D341Med (cell line): ENCODE results near the gene RAB5IF.
A peak's percentile ranks its signal among the peaks of the same experiment; 100 is the strongest.
"Not testable (repeated sequence)": the region's sequence is repeated elsewhere in the genome, so short reads cannot be mapped to it uniquely, and the experiment has no call there.

Source experiments
- DNase-seq: peaks from one replicate; pipeline ENCODE4 v3.0.0; 2012; ENCODE audit warnings: low spot score

RAB5IF gene, protein sequence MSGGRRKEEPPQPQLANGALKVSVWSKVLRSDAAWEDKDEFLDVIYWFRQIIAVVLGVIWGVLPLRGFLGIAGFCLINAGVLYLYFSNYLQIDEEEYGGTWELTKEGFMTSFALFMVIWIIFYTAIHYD

DNA sequence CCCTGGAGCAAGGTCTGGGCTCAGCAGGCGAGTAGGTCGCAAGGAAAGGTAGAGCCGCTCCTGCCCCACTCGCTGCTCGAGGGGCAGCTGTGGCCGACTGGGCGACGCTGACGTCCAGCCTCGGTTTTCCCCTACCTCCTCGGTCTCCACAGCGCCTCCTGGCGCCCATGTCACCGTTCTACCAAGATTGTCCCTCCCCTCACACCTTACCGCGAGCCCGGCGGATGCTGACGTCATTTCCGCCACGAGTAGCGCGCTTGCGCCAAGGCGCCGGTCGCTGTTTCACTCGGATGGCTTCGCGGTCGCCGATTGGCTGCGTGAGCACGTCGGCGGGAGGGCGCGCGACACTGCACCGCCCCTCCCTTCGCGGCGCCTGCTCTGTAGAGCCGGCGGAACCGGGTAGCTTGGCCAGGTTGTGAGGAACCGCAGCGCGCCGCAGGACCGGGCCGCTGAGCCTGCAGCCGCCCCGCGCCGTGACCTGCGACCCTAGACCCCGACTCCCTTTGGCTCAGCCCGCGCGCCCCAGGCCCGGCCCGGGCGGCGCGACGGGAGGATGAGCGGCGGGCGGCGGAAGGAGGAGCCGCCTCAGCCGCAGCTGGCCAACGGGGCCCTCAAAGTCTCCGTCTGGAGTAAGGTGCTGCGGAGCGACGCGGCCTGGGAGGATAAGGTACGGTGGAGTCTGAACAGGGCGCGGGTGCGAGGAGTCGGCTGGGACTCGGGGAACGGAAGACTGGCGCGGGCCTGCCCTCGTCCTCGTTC lies at the start of gene RAB5IF:
Gene RAB5IF, plus strand, starts transcription at position 381 of the 759 bp plus-strand sequence. Its CDS starts 173 bp downstream, at position 554.
- peak; percentile 98 for DNase-seq

DNA sequence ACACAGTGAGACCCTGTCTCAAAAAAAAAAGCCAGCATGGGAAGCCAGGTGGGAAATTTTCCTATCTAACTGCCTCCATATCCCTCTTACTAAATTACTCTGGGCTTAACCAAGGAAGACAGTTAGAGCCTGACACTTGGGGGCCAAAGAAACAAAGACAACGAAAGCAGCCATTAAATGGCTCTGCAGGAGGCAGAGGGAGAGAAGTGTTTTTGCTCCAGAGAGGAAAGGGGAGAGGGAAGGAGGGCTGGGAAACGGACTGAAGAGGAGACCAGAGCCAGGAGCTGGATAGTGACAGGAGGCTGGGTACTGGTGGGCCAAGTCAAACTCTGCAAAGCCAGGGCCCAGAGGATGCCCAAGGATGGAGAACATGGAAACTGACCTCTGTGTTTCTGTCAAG lies 42.9 kb upstream of the RAB5IF start:
- no peak for DNase-seq

DNA sequence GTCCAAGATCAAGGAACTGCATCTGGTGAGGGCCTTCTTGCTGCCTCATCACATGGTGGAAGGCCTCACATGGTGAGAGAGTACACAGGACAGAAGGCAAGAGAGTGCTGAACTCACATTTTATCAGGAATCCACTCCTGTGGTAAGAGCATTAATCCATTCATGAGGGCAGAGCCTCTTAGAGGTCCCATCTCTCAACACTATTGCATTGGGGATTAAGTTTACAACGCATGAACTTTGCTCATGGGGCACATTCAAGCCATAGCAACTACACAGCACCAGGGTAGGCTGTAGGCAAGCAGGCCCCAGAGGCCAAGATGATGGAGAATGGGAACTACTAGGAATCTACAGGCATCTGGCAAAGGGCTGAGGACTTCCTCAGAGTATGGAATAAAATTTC lies 42.2 kb upstream of the RAB5IF start:
- DNase-seq = no peak

DNA sequence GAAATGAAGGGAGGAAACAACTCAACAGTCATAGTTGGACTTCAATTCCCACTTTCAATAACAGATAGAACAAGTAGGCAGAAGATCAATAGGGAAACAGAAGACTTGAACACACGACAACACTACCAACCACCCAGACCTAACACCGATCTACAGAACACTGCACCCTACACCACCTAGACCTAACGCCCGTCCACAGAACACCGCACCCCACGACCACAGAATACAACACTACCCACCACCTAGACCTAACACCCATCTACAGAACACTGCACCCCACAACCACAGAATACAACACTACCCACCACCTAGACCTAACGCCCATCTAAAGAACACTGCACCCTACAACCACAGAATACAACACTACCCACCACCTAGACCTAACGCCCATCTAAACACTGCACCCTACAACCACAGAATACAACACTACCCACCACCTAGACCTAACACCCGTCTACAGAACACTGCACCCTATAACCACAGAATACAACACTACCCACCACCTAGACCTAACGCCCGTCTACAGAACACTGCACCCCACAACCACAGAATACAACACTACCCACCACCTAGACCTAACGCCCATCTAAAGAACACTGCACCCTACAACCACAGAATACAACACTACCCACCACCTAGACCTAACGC lies 41.4 kb upstream of the RAB5IF start:
- DNase-seq = not testable (repeated sequence)

DNA sequence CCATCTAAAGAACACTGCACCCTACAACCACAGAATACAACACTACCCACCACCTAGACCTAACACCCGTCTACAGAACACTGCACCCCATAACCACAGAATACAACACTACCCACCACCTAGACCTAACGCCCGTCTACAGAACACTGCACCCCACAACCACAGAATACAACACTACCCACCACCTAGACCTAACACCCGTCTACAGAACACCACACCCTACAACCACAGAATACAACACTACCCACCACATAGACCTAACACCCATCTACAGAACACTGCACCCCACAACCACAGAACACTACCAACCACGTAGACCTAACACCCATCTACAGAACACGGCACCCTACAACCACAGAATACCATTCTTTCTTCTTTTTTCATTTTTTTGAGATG lies 40.9 kb upstream of the RAB5IF start:
- not testable (repeated sequence) for DNase-seq

DNA sequence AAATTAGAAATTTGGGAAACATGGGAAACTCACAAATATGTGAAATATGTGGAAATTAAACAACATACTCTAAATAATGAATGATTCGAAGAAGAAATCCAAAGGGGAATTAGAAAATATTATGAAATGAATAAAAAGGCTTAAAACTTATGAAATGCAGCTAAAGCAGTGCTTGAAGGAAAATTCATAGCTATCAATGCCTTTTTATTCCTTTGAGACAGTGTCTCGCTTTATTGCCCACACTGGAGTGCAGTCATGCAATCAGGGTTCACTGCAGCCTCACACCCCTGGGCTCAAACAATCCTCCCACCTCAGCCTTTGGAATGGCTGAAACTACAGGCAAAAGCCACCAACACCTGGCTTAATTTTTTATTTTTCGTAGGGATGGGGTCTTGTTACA lies 40.1 kb upstream of the RAB5IF start:
- no peak for DNase-seq

DNA sequence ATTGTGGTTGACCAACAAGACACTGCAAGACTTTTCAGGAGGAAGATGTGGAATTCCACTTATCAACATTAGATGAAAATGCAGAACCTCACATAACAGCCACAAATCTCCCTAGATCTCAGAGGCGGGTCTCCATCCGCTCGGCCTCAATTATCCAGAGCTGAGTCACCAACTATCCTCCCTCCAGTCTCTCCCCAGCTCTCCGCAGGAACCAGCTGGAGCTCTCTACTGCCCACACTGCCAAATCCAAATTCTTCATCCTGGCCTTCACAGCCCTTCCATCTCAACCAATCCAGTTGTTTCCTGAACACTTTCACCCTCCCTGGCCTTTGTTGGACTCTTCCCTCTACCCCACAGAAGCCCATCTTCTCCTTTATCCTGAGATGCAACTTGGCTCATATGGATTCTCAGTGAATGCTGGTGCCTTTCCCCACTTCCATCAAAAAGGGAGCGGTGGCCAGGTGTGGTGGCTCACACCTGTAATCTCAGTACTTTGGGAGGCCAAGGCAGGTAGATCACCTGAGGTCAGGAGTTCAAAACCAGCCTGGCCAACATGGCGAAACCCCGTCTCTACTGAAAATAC lies 35.6 kb upstream of the RAB5IF start:
- DNase-seq = no peak

DNA sequence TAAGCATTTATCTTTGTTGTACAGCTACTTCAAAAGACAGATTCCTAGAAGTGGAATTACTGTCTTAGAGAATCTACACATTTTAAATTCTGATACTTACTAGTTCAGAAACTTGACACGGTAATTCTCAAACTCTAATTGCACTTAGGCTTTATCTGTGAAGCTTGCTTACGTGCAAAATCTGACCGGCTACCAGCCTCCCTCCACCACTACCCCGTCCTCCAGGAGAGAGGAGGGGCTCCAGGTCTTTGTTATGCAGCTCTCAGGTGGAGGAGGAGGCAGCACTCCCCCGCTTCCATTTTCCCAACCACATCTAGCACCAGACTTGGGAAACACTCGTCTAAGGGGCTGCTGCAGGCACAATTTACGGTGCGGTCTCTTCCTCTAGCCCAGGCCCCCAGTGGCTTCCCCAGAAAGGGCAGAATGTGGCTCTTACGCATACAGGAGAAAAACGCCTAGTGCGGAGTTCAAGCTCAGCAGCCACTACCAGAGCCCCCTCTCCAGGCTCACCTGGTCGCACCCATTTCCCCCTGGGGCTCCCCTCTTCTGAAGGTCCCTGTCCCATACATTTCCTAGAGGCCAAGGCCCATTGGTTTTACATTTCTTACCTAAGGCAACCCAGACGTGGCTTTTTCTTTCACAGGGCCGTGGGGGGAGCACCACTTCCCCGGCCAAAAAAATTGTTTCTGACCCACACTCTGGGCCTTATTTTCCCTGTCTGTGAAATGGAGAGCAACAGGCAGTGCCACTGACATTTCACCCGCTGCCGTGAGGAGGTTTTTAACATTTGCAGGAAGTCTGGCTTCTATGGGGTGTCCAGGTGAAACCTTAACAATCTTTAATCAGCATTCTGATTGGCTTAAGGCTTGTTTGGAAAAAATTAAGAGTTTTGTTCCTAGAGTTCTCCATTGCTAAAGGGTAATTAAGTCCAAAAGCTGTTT lies 33.7 kb upstream of the RAB5IF start:
- DNase-seq = no peak

DNA sequence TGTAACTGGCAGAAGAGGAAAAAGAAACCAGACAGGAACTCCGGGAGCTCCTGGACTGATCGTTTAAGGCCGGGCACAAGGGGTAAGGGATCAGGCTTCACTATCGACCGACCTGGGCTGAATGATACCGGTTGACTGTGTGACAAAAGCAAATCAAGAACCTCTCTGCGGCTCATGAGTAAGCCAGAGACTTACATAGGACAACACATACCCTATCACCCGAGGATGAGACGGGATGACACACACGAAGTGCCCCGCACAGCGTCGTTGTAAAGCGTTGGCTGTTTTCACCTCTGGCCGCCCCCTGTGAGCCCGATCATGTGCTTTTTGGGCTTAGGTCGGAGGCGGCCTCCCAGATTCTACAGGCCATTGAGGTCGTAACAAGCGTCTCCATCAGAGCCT lies 32.9 kb upstream of the RAB5IF start:
- no peak for DNase-seq

DNA sequence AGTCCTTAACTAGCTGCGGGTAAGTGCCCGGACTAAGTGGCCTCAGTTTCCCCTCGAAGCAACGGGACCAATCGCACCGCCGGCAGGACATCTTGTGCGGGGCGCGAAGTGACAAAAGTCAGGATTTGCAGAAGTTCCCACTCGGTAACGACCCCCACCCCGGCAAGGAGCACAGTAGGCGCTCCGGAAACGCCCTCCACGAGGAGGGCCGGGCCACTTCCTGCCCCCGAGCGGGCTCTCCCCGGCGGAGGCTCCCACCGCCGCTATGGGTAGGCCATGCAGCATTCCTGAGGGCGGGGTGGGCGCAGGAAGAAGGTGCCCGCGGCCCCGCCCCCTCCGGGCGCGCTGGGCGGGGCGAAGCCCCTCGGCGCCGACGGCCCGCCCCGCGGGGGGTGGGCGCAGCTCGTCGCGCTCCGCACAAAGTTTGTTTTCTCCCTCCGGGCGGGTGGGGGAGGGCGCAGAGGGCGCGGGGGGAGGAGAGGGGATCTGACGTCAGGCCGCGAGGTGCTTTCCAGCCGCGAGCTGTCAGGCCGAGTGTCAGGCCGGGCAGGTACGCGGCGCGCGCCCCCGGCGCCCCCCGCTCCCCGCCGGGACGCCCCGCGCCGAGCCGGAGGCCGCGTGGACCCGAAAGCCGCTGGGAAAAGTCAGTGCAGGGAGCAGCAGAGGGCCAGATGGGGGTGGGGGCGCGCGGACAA lies 32.3 kb upstream of the RAB5IF start, which contains the start of gene TGIF2:
Gene TGIF2, plus strand, starts transcription at position 495 of the 695 bp plus-strand sequence. CDS start 5,178 bp downstream, outside the sequence.
- peak; percentile 98 for DNase-seq

DNA sequence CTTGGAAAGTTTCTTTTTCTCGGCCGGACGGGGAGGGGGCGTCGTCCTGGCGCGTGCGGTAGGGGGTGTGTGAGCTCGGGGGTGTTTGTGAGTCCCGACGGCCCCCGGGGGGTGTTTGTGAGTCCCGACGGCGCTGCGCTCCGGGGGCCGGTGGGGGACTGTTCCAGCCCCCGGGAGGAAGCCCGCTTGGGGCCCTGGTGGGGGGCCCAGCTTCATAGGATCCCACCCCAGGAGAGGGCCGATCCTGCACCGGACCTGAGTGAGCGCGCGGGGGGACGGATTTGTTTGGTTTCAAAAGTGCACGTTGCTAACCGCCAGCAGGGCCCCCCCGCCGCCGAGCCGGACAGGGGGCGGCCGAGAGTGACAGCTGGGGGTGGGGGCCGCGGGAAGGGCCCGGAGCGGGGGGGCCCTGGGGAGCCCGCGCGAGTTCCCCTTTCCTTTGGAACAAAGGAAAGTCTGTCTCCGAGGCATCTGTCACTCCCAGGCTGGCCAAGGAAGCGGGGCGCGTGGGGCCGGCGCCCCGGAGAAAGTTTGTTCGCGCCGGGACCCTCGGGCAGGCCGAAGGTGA lies 31.7 kb upstream of the RAB5IF start:
- DNase-seq = no peak

DNA sequence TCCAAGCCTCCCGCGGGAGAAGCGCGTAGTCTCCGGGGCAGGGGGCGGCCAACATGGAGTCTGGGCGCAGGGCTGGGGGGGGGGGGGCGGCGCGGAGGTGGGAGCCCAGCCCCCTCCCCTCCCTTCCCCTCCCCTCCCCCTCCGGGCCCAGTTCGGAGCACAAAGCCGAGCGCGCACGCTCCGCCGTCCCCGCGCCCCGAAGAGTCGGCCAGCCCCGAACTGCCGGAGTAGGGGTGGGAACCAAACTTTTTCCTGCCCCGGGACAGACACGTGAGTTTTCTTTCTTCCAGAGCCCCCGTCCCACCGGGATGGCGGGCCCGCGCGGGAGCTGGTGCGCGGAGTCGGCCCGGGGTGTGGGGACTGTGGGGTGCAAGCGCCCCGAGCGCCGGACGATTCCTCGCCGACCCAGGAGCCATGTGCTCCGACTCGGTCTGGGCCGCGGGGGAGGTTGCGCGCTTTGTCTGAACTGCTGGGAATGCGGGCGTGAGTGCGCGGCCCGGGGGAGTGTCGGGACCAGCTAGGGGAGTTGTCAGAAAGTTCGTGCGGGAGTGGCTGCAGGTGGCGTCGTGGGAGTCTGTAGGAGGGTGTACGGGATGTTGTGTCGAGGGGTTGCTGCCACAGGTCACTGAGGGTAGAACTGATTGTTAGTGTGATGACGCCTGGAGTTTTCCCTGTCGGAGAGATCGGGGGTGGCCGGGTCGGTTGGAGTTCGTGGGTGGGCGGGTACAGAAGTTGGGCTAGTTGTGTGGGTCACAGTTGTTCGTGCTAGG lies 31.0 kb upstream of the RAB5IF start:
- peak; percentile 73 for DNase-seq

DNA sequence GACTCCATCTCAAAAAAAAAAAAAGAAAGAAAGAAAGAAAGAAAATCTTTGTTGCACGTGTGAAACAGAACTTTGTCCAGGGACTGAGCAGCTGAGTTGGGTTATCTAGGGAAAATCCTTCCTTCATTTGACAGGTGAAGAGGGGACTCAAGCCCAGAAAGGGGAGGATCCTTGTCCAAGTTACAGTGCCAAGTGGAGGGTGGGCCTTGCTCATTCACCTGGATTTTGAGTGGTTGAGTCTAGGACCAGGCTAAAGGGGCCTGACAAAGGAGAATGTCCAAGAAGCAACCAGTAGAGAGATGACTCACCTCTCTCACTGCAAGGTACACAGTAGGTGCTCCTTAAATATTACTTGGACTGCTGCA lies 29.5 kb upstream of the RAB5IF start:
- DNase-seq = no peak

DNA sequence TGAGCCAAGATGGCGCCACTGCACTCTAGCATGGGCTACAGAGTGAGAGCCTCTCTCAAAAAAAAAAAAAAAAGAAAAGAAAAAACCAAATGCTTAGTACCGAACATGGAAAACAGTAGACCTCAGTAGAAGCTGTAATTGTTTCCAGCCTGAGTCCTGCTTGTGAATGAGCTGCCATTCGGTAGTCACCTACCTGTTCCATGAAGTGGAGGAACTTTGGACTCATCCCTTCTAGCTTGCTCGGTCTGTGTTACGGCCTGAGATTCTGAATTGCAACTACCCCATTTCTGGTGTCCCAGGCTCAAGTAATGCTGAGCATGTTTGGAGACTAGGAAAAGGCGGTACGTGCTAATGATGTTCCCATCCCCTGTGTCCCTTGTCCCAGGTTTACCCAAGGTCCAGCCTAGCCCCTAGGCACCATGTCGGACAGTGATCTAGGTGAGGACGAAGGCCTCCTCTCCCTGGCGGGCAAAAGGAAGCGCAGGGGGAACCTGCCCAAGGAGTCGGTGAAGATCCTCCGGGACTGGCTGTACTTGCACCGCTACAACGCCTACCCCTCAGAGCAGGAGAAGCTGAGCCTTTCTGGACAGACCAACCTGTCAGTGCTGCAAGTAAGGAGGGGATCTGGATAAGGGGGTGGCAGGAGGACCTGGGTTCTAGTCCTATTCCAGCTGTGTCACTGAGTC lies 27.1 kb upstream of the RAB5IF start:
- DNase-seq = no peak

DNA sequence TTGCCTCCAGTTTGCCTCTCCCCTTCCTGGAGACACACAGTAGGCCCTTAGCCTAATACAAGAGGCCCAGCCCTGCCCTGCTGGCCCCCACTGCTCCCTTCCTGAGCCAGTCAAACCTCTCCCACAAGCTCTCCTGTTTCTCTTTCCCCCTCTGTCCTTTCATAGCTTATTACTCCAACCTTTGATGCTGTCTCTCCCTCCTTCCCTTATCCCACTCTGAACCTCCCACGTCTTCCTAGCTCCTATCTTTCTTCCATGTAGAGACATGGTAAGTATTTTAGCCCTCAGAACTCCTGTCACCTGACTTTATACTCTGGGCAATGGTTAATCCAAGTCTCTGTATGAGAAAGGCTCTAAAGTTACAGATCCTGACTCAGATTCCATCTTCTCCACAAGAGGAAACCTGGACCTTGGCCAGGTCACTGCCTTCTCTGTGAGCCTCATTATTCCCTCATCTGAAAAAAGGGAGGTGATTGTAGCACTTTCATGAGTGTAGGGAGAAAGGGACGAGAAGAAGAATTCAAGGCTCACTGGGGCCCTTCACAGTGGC lies 25.5 kb upstream of the RAB5IF start:
- no peak for DNase-seq

DNA sequence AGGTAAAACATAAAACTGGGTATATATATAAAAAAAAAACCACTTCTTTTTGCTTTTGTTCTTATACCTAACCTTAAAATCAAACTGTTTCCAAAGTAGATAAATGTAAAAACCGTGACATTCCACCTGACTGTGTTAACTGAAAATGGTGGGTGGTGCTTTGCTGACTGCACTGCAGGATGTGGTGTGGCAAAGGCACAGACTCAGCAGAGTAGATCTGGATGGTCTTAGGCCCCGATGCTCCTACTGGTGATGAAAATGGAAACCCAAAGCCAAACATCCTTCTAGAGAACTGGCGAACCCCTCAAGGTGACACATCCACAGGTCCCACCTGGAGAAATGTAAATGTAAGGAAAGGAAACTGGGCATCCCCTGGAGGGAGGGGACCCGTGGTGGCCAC lies 23.3 kb upstream of the RAB5IF start:
- no peak for DNase-seq

DNA sequence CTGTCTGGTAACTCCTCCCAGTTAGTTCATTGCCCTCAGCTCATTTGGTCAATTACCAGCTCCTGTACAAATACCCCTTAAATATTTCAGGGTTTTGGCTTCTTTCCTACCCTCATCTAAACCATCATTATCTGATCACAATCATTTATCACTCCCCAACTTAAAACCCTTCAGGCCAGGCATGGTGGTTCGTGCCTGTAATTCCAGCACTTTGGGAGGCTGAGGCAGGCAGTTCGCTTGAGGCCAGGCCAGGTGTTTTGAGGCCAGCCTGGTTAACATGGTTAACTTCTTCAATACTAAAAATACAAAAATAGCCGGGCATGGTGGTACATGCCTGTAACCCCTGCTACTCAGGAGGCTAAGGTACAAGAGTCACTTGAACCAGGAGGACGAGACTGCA lies 22.8 kb upstream of the RAB5IF start:
- DNase-seq = no peak

DNA sequence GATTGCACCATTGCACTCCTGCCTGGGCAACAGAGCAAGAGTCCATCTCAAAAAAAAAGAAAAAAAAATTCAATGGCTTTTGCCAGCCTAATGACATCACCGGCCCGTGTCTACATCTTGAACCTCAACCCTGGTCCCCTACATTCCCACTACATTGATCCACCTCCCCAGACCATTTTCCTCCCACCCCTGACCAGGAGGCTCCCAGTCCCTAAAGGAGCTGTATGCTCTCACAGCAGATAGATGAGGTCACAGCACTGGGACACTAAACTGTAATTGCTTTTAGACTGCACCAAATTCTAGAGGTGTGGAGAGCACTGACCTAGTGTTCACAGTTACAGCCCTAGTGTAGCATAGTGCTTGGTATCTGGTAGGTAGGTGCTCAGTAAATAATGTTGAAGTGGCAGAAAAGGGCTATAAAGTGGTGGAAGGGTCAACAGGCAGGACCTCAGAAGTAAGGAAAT lies 21.5 kb upstream of the RAB5IF start:
- DNase-seq = no peak
